GM10847 (cell line): ENCODE data around the gene UBE3A.

Experiments used
- POLR2A ChIP-seq: IDR thresholded peaks from 2 replicates; pipeline ENCODE4 v1.6.1; 2011; ENCODE audit not compliant: insufficient read length; ENCODE audit errors: extremely low read depth

Gene UBE3A

GRCh38 chr15:25385986-25386385 is 52.8 kb downstream of the UBE3A start:
- no peak for TF ChIP-seq POLR2A

- no peak for TF ChIP-seq POLR2A
These were observed 57.2 kb downstream of the UBE3A start for GRCh38 chr15:25381579-25381978.

- no peak for TF ChIP-seq POLR2A
These were observed 60.3 kb downstream of the UBE3A start for GRCh38 chr15:25378501-25378901.

- no peak for TF ChIP-seq POLR2A
These were observed 63.3 kb downstream of the UBE3A start for GRCh38 chr15:25375557-25375956.

- no peak for TF ChIP-seq POLR2A
These were observed 64.7 kb downstream of the UBE3A start for GRCh38 chr15:25374143-25374542.

GRCh38 chr15:25372298-25372697 is 66.5 kb downstream of the UBE3A start:
- TF ChIP-seq POLR2A = no peak

- TF ChIP-seq POLR2A = no peak
These were observed 70.0 kb downstream of the UBE3A start for GRCh38 chr15:25368850-25369249.

- no peak for TF ChIP-seq POLR2A
These were observed 72.8 kb downstream of the UBE3A start for GRCh38 chr15:25366058-25366457.

GRCh38 chr15:25362545-25362944 is 76.3 kb downstream of the UBE3A start:
- no peak for TF ChIP-seq POLR2A

- no peak for TF ChIP-seq POLR2A
These were observed 91.1 kb downstream of the UBE3A start for GRCh38 chr15:25347707-25348106.

GRCh38 chr15:25346371-25346770 is 92.5 kb downstream of the UBE3A start:
- no peak for TF ChIP-seq POLR2A

GRCh38 chr15:25345943-25346342 is 92.9 kb downstream of the UBE3A start:
- TF ChIP-seq POLR2A = no peak

GRCh38 chr15:25342629-25343028 is 96.2 kb downstream of the UBE3A start:
- no peak for TF ChIP-seq POLR2A

- no peak for TF ChIP-seq POLR2A
These were observed 99.4 kb downstream of the UBE3A start for GRCh38 chr15:25339431-25339830.

GRCh38 chr15:25335279-25335678 is 103.5 kb downstream of the UBE3A start:
- TF ChIP-seq POLR2A = no peak

GRCh38 chr15:25333049-25333448 is 105.8 kb downstream of the UBE3A start:
- no peak for TF ChIP-seq POLR2A

GRCh38 chr15:25332306-25332705 is 106.5 kb downstream of the UBE3A start:
- no peak for TF ChIP-seq POLR2A

- no peak for TF ChIP-seq POLR2A
These were observed 107.0 kb downstream of the UBE3A start for GRCh38 chr15:25331860-25332259.
